ENCODE measurements around the gene TUBAL3.

TUBAL3 gene

GRCh38 chr10:5364890-5365338 lies 39.7 kb downstream of the TUBAL3 start, which contains the start of gene UCN3:
TSS of gene UCN3 (plus strand) at chr10:5364966. CDS start at chr10:5373721, 8,755 bp downstream.
- TF ChIP-seq, protein P1, sequence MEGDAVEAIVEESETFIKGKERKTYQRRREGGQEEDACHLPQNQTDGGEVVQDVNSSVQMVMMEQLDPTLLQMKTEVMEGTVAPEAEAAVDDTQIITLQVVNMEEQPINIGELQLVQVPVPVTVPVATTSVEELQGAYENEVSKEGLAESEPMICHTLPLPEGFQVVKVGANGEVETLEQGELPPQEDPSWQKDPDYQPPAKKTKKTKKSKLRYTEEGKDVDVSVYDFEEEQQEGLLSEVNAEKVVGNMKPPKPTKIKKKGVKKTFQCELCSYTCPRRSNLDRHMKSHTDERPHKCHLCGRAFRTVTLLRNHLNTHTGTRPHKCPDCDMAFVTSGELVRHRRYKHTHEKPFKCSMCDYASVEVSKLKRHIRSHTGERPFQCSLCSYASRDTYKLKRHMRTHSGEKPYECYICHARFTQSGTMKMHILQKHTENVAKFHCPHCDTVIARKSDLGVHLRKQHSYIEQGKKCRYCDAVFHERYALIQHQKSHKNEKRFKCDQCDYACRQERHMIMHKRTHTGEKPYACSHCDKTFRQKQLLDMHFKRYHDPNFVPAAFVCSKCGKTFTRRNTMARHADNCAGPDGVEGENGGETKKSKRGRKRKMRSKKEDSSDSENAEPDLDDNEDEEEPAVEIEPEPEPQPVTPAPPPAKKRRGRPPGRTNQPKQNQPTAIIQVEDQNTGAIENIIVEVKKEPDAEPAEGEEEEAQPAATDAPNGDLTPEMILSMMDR (IDR thresholded peaks at IDR 0.05; ENCODE audit: borderline replicate concordance, insufficient read depth, low read depth, low read length), result no peak
- no peak within 1 kb of the TSS for H3K4me3 ChIP-seq (ENCODE audit: low read depth, low read length)

GRCh38 chr10:5364374-5364773 lies 40.3 kb downstream of the TUBAL3 start:
- no peak overlapping the region for H3K4me3 ChIP-seq (ENCODE audit: low read depth, low read length)
- TF ChIP-seq, protein P1 (IDR thresholded peaks at IDR 0.05; ENCODE audit: borderline replicate concordance, insufficient read depth, low read depth, low read length), result no peak

- H3K4me3 ChIP-seq (ENCODE audit: low read depth, low read length), result no peak overlapping the region
- TF ChIP-seq, protein P1 (IDR thresholded peaks at IDR 0.05; ENCODE audit: borderline replicate concordance, insufficient read depth, low read depth, low read length), result no peak
Observed at GRCh38 chr10:5362873-5363272, 41.8 kb downstream of the TUBAL3 start.

DNA sequence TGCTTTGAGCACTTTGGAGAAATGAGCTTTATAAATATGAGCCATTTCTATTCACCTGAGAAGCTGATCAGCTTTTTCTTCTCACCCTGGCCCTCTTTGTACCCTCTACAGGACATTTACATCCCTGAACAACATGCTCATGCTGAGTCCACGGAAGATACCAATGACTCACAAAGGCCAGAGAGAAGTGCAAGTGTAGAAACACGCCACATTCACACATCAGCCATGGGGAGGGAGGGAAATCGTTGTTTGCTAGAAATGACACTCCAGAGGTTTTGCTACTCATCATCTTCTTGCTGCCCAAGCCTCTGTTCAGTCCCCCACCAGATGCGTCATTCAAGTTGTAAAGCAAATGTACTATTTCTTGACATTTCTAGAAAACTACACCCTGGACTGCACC lies 42.7 kb downstream of the TUBAL3 start:
- H3K4me3 ChIP-seq (ENCODE audit: low read depth, low read length), result no peak overlapping the region
- TF ChIP-seq, protein P1 (IDR thresholded peaks at IDR 0.05; ENCODE audit: borderline replicate concordance, insufficient read depth, low read depth, low read length), result no peak

GRCh38 chr10:5360318-5360915 lies 44.2 kb downstream of the TUBAL3 start:
- TF ChIP-seq, protein P1 (IDR thresholded peaks at IDR 0.05; ENCODE audit: borderline replicate concordance, insufficient read depth, low read depth, low read length), result no peak
- no peak overlapping the region for H3K4me3 ChIP-seq (ENCODE audit: low read depth, low read length)

DNA sequence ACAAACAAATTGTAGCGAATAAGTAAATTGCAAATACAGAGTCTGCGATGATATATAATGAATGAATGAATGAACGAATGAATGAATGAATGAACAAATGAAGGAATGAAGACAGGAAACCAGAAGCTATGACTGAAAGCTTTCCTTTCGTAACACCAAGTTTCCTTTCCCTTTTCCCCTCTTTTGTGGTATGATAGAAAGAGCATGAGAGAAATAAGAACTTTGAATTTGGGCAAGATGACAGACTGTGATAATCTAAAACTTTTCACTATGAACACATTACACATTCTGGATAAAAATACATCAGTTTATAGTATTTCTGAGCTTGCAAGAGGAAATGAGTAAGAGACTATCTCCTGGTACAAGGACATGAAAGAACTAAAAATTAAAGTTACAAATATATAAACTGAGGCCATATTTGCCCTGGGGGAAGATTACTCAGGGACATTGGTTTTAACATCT lies 48.3 kb downstream of the TUBAL3 start:
- TF ChIP-seq, protein P1 (IDR thresholded peaks at IDR 0.05; ENCODE audit: borderline replicate concordance, insufficient read depth, low read depth, low read length), result no peak
- H3K4me3 ChIP-seq (ENCODE audit: low read depth, low read length), result no peak overlapping the region

DNA sequence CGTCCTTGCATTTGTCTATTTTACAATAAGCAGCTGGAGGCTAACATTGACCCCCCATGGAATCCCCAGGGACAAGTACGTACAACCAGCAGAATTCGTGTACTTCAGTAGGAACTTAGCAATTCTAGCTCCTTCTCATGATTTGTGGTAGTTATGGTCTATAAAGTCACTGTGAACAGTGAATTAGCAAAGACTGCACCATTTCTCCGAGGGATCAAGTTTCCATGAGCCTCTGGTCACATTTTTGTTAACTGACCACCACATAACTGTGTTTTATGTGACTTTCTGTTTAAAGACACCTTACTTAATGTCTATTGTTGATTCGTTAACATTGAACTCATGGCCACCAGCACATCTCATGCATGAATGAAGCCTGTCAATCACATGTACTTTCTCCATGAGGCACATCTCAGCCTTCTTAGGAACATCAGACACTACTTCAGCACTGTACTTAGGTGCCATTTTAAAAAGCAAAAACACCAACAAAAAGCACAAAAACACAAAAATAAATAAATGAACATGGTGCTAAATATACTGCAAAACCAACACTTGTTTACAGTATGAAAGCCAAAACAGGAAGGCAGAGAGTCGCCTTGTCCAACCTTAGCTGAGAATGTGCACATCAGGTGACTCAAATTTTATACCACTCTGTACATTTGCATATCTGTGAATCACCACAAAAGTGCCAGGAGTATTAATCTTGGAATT lies 48.9 kb downstream of the TUBAL3 start:
- TF ChIP-seq, protein P1 (IDR thresholded peaks at IDR 0.05; ENCODE audit: borderline replicate concordance, insufficient read depth, low read depth, low read length), result no peak
- no peak overlapping the region for H3K4me3 ChIP-seq (ENCODE audit: low read depth, low read length)
